Activated T-cell treated with anti-CD3 and anti-CD28 coated beads for 1 hour (primary cell): ENCODE data around the gene AKAP8L.
"Not testable (repeated sequence)": the region's sequence is repeated elsewhere in the genome, so short reads cannot be mapped to it uniquely, and the experiment has no call there.

Source experiments
- DNase-seq: peaks from one replicate; pipeline ENCODE4 v3.0.0-alpha.2; 2020; ENCODE audit warnings: low read depth

Gene AKAP8L

GRCh38 chr19:15379083-15379998, 39.4 kb downstream of the AKAP8L start, which contains the start of gene AKAP8:
TSS of gene AKAP8 (minus strand) at chr19:15379787. CDS start at chr19:15379731, 56 bp downstream.
- peak; percentile 97 for DNase-seq

- peak; percentile 31 for DNase-seq
Observed at GRCh38 chr19:15378534-15379082, 40.2 kb downstream of the AKAP8L start.

- DNase-seq, result no peak
Observed at GRCh38 chr19:15374796-15375440, 43.9 kb downstream of the AKAP8L start.

DNA sequence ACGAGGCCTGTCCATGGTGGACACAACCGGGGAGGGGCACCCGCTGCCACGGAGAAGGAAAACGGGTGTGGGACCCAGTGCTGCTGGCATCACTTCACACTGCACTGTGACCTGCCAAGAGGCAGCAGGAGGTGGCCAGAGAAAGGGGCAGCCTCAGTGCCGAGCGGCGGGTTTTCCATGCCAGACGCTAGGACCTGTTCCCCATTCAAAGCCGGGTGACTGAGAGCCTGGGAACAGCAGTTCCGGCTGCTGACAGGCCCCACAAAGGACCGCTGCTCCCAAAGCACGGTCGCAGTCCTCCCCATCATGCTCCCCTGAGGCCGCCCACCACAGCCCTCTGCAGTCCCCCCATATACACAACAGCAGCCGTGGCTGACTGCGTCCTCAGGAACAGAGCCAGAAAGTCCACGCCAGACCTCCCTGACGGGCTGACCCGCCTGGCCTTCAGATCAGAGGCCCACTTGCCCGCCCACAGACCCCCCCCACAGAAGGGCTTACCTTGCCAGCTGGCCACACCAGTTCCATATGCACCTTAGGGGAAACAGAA, 44.6 kb downstream of the AKAP8L start:
- DNase-seq, result no peak

GRCh38 chr19:15373644-15374043, 45.1 kb downstream of the AKAP8L start:
- no peak for DNase-seq

DNA sequence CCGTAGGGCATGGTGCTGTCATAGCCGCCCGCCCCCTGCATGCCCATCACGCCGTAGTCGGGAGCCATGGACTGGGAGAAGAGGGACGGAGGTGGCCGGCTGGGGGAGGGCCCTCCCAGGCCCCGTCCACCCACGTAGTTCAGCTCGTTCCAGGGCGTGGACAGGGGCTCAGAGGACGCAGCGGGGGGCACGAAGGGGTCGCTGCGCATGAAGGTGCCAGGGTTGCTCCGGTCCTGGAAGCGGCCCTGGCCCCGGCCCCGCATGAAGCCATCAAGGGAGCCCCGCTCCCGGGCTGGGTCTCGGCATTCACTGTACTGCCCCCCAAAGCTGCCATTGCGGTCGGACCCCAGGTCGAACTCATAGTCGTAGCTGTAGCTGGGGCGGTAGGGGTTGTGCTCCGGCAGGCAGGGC, 45.9 kb downstream of the AKAP8L start:
- DNase-seq, result no peak

GRCh38 chr19:15372470-15372869, 46.3 kb downstream of the AKAP8L start:
- no peak for DNase-seq

- DNase-seq, result no peak
Observed at GRCh38 chr19:15371786-15372380, 46.9 kb downstream of the AKAP8L start.

- no peak for DNase-seq
Observed at GRCh38 chr19:15371119-15371518, 47.7 kb downstream of the AKAP8L start.

GRCh38 chr19:15369594-15369891, 49.2 kb downstream of the AKAP8L start:
- no peak for DNase-seq

DNA sequence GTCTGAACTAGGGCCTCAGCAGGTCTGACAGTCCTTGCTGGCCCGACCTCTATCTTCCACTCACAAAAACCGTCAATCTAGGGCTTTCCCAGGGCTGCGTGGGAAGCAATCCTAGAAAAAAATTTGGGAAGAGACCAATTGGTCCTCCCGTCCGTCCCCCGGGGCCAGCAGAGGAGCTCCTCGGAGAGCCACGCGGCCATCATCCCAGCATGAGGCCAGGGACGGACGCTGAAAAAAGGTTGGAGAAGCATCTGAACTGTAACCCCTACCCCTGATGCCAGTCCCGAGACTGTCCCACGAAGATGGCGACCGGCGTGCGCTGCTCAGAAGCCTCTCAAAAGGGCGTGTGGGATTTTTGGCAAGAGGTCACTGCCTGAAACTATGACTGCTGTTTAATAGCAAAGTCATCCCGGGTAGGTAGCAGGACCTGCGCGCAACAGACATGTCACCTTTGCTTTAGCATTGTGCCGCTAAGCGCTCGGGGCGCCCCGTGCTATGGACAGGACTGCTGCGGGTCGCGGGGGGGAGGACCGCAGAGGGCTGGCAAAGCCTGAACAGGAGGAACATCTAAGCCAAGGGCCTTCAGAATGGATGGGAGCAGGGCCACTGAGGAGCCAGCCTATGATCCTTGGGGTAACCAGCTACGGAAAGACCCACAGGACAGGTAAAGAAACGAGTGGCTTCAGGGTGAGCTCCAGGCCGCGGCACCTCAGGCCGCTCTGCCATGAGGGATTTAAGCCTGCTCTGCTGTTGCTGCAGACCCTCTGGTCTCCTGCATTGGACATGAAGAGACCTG, 49.8 kb downstream of the AKAP8L start:
- DNase-seq, result no peak

GRCh38 chr19:15368051-15368632, 50.6 kb downstream of the AKAP8L start:
- DNase-seq, result no peak

DNA sequence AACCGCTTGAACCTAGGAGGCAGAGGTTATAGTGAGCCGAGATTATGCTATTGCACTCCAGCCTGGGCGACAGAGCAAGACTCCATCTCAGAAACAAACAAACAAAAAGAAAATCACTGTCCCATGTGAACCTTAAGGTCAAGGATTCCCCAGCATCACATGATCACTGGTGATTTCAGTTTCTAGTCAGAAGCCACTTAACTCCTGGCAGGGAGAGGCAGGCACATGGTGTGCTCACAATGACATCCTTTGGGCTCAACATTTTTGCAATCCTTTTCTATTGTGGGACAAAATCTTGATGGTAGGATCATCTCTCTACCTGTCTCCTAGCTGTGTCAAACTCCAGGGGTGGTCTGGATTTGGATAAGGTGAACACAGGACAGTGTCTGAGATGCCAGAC, 51.3 kb downstream of the AKAP8L start:
- no peak for DNase-seq

- DNase-seq, result no peak
Observed at GRCh38 chr19:15365264-15365663, 53.5 kb downstream of the AKAP8L start.

GRCh38 chr19:15363791-15364190, 55.0 kb downstream of the AKAP8L start:
- not testable (repeated sequence) for DNase-seq

GRCh38 chr19:15363048-15363447, 55.7 kb downstream of the AKAP8L start:
- DNase-seq, result not testable (repeated sequence)

- DNase-seq, result not testable (repeated sequence)
Observed at GRCh38 chr19:15360015-15360414, 58.8 kb downstream of the AKAP8L start.

- DNase-seq, result no peak
Observed at GRCh38 chr19:15358918-15359317, 59.9 kb downstream of the AKAP8L start.

DNA sequence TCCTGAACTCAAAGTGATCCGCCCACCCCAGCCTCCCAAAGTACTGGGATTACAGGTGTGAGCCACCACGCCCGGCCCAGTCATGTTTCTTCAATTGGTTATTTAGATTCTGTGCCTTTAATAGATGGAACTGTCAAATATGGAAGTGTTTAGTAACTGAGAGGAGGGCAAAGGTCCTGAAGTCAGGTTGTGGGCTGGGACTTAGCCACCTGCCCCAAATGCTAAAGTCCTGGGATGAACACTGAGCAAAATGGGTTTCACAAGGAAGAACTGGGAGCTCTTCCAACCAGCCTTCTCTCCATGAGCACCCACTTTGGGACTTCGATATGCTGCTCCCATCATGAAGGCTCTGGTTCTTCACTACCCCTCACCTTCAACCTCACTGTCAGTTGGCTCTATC, 60.9 kb downstream of the AKAP8L start:
- DNase-seq, result no peak

GRCh38 chr19:15354566-15355296, 64.1 kb downstream of the AKAP8L start:
- DNase-seq, result no peak

DNA sequence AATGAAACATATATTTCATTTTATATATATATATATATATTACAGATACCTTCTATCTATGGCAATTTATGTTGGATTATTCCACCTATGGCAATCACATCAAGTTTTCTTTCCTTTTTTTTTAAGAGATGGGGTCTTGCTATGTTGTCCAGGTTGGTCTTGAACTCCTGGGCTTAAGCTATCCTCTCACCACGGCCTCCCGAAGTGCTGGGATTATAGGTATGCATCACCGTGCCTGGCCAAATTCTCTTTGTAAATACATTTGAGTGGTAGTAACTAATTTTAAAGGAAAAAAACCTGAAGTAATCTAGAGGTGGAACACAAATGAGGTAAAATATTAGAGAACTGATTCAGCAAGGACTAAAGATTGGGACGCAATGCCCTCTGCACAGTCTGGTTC, 64.9 kb downstream of the AKAP8L start:
- no peak for DNase-seq
